Ishikawa (cell line): ENCODE measurements around the gene ADGRF4.

Source experiments
- CEBPB ChIP-seq: IDR thresholded peaks from 2 replicates; pipeline ENCODE4 v1.6.1; 2012
- CREB1 ChIP-seq: IDR thresholded peaks from 2 replicates; pipeline ENCODE4 v1.6.1; 2012; ENCODE audit warnings: low read depth
- EGR1 ChIP-seq: IDR thresholded peaks from 2 replicates; pipeline ENCODE4 v1.6.1; 2012
- EP300 ChIP-seq: IDR thresholded peaks from 2 replicates; pipeline ENCODE4 v1.6.1; 2012; ENCODE audit warnings: borderline replicate concordance
- FOXM1 ChIP-seq: IDR thresholded peaks from 2 replicates; pipeline ENCODE4 v1.6.1; 2012; ENCODE audit warnings: low read depth, borderline replicate concordance
- MAX ChIP-seq: IDR thresholded peaks from 2 replicates; pipeline ENCODE4 v1.6.1; 2012
- NFIC ChIP-seq: IDR thresholded peaks from 2 replicates; pipeline ENCODE4 v1.6.1; 2012
- RAD21 ChIP-seq: IDR thresholded peaks from 2 replicates; pipeline ENCODE4 v1.6.1; 2012; ENCODE audit warnings: low read depth
- REST ChIP-seq: IDR thresholded peaks from 2 replicates; pipeline ENCODE4 v1.6.1; 2012; ENCODE audit warnings: low read depth, mild to moderate bottlenecking
- TAF1 ChIP-seq: IDR thresholded peaks from 2 replicates; pipeline ENCODE4 v1.6.1; 2012; ENCODE audit warnings: low read depth, mild to moderate bottlenecking
- TCF12 ChIP-seq: IDR thresholded peaks from 2 replicates; pipeline ENCODE4 v1.6.1; 2012; ENCODE audit warnings: low read depth
- TEAD4 ChIP-seq: IDR thresholded peaks from 2 replicates; pipeline ENCODE4 v1.6.1; 2012
- USF1 ChIP-seq: IDR thresholded peaks from 2 replicates; pipeline ENCODE4 v1.6.1; 2012
- YY1 ChIP-seq: IDR thresholded peaks from 2 replicates; pipeline ENCODE4 v1.6.1; 2012; ENCODE audit warnings: low read depth
- ZBTB7A ChIP-seq: IDR thresholded peaks from 2 replicates; pipeline ENCODE4 v1.6.1; 2012; ENCODE audit warnings: low read depth

ADGRF4 gene

GRCh38 chr6:47766445-47766844 is 68.1 kb downstream of the ADGRF4 start:
- TF ChIP-seq TEAD4: no peak
- TF ChIP-seq EP300: no peak
- no peak for TF ChIP-seq RAD21
- no peak for TF ChIP-seq REST
- TF ChIP-seq CEBPB: no peak
- TF ChIP-seq EGR1: no peak

GRCh38 chr6:47767102-47767501 is 68.7 kb downstream of the ADGRF4 start:
- TF ChIP-seq YY1 (no peak), USF1 (no peak), REST (no peak), CREB1 (no peak), FOXM1 (no peak), ZBTB7A (no peak), TCF12 (no peak), NFIC (no peak)

- TF ChIP-seq CEBPB (no peak), FOXM1 (no peak), TEAD4 (no peak), CREB1 (no peak), USF1 (no peak), ZBTB7A (no peak), MAX (no peak), TAF1 (no peak), TCF12 (no peak), EGR1 (no peak), RAD21 (no peak), REST (no peak), NFIC (no peak), EP300 (no peak), YY1 (no peak)
Observed at GRCh38 chr6:47769982-47770381, 71.6 kb downstream of the ADGRF4 start.
